Lower leg skin (tissue), 3 donors: ENCODE measurements around the gene MICU1.

Source experiments
- POLR2A ChIP-seq, 2 donors: fragments of 450-650 bp; IDR thresholded peaks; one replicate each; pipeline ENCODE4 v1.6.1; 2016 to 2017; ENCODE audit warnings: antibody characterized with exemption in 2 of 2, mild to moderate bottlenecking in 1 of 2, moderate library complexity in 1 of 2
- TF ChIP-seq, protein P1 (sequence below), 3 donors: fragments of 450-650 bp; IDR thresholded peaks; one replicate each; pipeline ENCODE4 v1.5.1; 2016; ENCODE audit warnings: antibody characterized with exemption in 3 of 3, mild to moderate bottlenecking in 3 of 3, moderate library complexity in 2 of 3

DNA sequence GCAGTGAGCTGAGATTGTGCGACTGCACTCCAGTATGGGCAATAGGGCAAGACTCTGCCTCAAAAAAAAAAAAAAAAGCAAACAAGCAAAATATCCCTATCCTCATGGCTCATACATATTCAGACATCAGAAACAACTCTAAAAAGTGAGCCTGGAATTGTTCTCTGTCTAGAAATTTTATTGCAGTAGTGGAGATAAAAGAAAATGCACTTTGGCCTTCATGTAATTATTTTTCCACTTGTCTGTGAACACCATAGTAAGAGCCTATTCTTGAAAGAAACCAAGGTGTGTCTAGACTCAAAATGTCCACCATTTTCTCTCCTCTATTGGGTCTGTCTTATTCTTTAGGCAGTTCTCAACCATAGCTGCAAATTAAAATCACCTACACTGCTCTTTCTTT, 35.6 kb upstream of the MICU1 start:
- TF ChIP-seq, protein P1, sequence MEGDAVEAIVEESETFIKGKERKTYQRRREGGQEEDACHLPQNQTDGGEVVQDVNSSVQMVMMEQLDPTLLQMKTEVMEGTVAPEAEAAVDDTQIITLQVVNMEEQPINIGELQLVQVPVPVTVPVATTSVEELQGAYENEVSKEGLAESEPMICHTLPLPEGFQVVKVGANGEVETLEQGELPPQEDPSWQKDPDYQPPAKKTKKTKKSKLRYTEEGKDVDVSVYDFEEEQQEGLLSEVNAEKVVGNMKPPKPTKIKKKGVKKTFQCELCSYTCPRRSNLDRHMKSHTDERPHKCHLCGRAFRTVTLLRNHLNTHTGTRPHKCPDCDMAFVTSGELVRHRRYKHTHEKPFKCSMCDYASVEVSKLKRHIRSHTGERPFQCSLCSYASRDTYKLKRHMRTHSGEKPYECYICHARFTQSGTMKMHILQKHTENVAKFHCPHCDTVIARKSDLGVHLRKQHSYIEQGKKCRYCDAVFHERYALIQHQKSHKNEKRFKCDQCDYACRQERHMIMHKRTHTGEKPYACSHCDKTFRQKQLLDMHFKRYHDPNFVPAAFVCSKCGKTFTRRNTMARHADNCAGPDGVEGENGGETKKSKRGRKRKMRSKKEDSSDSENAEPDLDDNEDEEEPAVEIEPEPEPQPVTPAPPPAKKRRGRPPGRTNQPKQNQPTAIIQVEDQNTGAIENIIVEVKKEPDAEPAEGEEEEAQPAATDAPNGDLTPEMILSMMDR (IDR thresholded peaks at IDR 0.05), result no peak
- TF ChIP-seq POLR2A (IDR thresholded peaks at IDR 0.05), result no peak
